Activated T-helper 1 cell treated with anti-CD3 and anti-CD28 coated beads, Interleukin-12 subunit alpha, Interleukin-12 subunit beta, Interleukin-2, Interleukin-4 antibody, amounts not matched to agents 30 ng/mL and 10 ng/mL and 1 ng/mL, durations not matched to agents 14 hours and 24 hours and 36 hours (primary cell): Measurements from ENCODE around the gene CIDEB. TPM values are rescaled to one million over a fixed set of nuclear protein-coding genes. Genes with fewer than 3 reads are reported as not detected.

Experiments
- DNase-seq: peaks from one replicate; pipeline ENCODE4 v3.0.0; 2021; ENCODE audit warnings: low spot score
- H3K27ac Mint-ChIP-seq: one replicate; pipeline ENCODE4 v1.8.0; 2021; ENCODE audit warnings: mild to moderate bottlenecking, mixed read lengths
- H3K27me3 Mint-ChIP-seq: one replicate; pipeline ENCODE4 v1.8.0; 2022; ENCODE audit warnings: mild to moderate bottlenecking, moderate library complexity, mixed read lengths; ENCODE audit not compliant: insufficient read depth
- H3K36me3 Mint-ChIP-seq: one replicate; pipeline ENCODE4 v1.8.0; 2021; ENCODE audit warnings: low read depth, mixed read lengths
- H3K4me1 Mint-ChIP-seq: one replicate; pipeline ENCODE4 v1.8.0; 2021; ENCODE audit warnings: low read depth, mixed read lengths
- H3K4me3 Mint-ChIP-seq: one replicate; pipeline ENCODE4 v1.8.0; 2021; ENCODE audit warnings: mild to moderate bottlenecking, moderate library complexity, mixed read lengths
- H3K9me3 Mint-ChIP-seq: one replicate; pipeline ENCODE4 v1.8.0; 2021; ENCODE audit warnings: mixed read lengths
- intact Hi-C: fragments of 100-400 bp; cut with micrococcal nuclease; formaldehyde crosslinking; loops from one replicate; pipeline ENCODE4 v1.15.1; 2024
- total RNA-seq: library from RNA; stranded (reverse); gene quantifications from 2 replicates; pipeline ENCODE4 v1.2.3, GENCODE V29; 2022

Gene CIDEB
- total RNA-seq, 1 donor from 2014 or later, result 18.7 TPM

DNA sequence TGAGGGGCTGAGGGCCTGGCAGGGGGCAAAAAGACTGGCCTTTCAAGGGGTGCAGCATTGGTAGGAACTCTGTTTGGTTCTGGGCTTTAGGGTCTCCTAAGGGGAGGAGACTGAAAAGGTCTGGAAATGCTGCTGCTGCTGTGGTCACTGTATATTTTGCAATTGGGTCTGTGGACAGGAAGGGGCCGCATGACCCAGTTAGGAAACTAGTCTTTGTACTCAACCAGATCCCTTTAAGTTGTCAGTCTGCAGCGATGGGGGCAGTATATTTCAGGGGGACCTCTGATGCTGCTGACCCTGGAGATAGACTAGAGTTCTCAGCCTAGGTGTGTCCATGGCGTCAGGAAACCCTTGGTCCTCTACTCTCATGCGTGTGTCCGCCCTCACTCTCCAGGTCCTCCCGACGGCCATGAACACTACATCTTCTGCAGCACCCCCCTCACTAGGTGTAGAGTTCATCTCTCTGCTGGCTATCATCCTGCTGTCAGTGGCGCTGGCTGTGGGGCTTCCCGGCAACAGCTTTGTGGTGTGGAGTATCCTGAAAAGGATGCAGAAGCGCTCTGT is 7.5 kb upstream of the CIDEB start:
- H3K36me3 Mint-ChIP-seq, result peaks cover 24% of the 10 kb centered on the region
- no peak overlapping the region for H3K4me3 Mint-ChIP-seq
- no peak overlapping the region for H3K27ac Mint-ChIP-seq
- no peaks in the 10 kb centered on the region for H3K9me3 Mint-ChIP-seq
- H3K27me3 Mint-ChIP-seq, result peaks cover 5% of the 10 kb centered on the region
- peaks cover 58% of the 10 kb centered on the region for H3K4me1 Mint-ChIP-seq
- intact Hi-C loops, result no loop called here
- no peak for DNase-seq

- intact Hi-C loops, result no loop called here
- no peaks in the 10 kb centered on the region for H3K9me3 Mint-ChIP-seq
- H3K36me3 Mint-ChIP-seq, result peaks cover 25% of the 10 kb centered on the region
- peaks cover 6% of the 10 kb centered on the region for H3K27me3 Mint-ChIP-seq
- peaks cover 66% of the 10 kb centered on the region for H3K4me1 Mint-ChIP-seq
- H3K27ac Mint-ChIP-seq, result peak overlapping the region; percentile 72
- peak overlapping the region; percentile 41 for H3K4me3 Mint-ChIP-seq
- DNase-seq, result no peak
Observed at GRCh38 chr14:24314377-24315193, 6.8 kb upstream of the CIDEB start.

DNA sequence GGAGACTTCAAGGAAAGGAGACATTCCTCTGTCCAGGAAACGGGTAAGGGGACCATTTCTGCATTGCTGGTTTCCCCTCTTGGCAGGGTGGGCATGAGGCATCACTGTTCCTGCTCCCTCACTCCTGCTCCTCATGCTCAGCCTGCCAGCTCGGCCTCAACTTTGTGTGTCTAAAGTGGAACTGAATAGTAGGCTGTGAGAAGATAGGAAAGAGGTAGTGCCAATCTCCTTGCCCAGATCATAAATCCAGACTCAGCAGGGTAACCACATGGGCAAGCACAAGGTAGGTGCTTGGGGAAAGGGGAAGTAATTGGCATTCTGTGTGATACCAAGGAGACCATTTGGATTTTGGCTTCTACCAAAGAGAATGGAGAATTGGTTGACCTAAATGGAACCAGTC is 6.1 kb upstream of the CIDEB start:
- peaks cover 30% of the 10 kb centered on the region for H3K36me3 Mint-ChIP-seq
- H3K4me1 Mint-ChIP-seq, result peaks cover 72% of the 10 kb centered on the region
- no peak for DNase-seq
- H3K4me3 Mint-ChIP-seq, result peak overlapping the region; percentile 41
- H3K27ac Mint-ChIP-seq, result peak overlapping the region; percentile 78
- no peaks in the 10 kb centered on the region for H3K9me3 Mint-ChIP-seq
- H3K27me3 Mint-ChIP-seq, result peaks cover 4% of the 10 kb centered on the region
- intact Hi-C loops, result loop anchor here (2.0 kb wide), 2 partner anchors 15 to 19 kb away; partner anchors contain the start of genes DHRS1 and NOP9

- Mint-ChIP-seq H3K4me3 (peak overlapping the region; percentile 85), H3K9me3 (no peaks in the 10 kb centered on the region), H3K27me3 (peaks cover 4% of the 10 kb centered on the region), H3K36me3 (peaks cover 36% of the 10 kb centered on the region), H3K4me1 (peaks cover 79% of the 10 kb centered on the region), H3K27ac (peak overlapping the region; percentile 78)
- intact Hi-C loops, result loop anchor here (2.0 kb wide), 2 partner anchors 14 to 20 kb away; partner anchors contain the start of genes DHRS1 and NOP9
- peak; percentile 40 for DNase-seq
Observed at GRCh38 chr14:24312736-24313507, 5.1 kb upstream of the CIDEB start.

- intact Hi-C loops, result loop anchor here (2.0 kb wide), 2 partner anchors 13 to 21 kb away; partner anchors contain the start of genes DHRS1 and NOP9
- peaks cover 1% of the 10 kb centered on the region for H3K27me3 Mint-ChIP-seq
- H3K27ac Mint-ChIP-seq, result peak overlapping the region; percentile 81
- H3K4me3 Mint-ChIP-seq, result peak overlapping the region; percentile 85
- H3K4me1 Mint-ChIP-seq, result peaks cover 79% of the 10 kb centered on the region
- no peaks in the 10 kb centered on the region for H3K9me3 Mint-ChIP-seq
- DNase-seq, result no peak
- peaks cover 37% of the 10 kb centered on the region for H3K36me3 Mint-ChIP-seq
Observed at GRCh38 chr14:24311837-24312615, 4.2 kb upstream of the CIDEB start.

DNA sequence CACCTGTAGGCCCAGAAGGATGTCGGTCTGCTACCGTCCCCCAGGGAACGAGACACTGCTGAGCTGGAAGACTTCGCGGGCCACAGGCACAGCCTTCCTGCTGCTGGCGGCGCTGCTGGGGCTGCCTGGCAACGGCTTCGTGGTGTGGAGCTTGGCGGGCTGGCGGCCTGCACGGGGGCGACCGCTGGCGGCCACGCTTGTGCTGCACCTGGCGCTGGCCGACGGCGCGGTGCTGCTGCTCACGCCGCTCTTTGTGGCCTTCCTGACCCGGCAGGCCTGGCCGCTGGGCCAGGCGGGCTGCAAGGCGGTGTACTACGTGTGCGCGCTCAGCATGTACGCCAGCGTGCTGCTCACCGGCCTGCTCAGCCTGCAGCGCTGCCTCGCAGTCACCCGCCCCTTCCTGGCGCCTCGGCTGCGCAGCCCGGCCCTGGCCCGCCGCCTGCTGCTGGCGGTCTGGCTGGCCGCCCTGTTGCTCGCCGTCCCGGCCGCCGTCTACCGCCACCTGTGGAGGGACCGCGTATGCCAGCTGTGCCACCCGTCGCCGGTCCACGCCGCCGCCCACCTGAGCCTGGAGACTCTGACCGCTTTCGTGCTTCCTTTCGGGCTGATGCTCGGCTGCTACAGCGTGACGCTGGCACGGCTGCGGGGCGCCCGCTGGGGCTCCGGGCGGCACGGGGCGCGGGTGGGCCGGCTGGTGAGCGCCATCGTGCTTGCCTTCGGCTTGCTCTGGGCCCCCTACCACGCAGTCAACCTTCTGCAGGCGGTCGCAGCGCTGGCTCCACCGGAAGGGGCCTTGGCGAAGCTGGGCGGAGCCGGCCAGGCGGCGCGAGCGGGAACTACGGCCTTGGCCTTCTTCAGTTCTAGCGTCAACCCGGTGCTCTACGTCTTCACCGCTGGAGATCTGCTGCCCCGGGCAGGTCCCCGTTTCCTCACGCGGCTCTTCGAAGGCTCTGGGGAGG is 3.1 kb upstream of the CIDEB start, which contains the start of gene LTB4R:
TSS of gene LTB4R (plus strand) at position 857 of the 959 bp plus-strand sequence. CDS start 4,150 bp downstream, outside the sequence.
- H3K4me3 Mint-ChIP-seq, result peak within 1 kb of the TSS; percentile 85
- H3K9me3 Mint-ChIP-seq, result no peaks in the 10 kb centered on the region
- H3K27ac Mint-ChIP-seq, result peak within 1 kb of the TSS; percentile 84
- H3K4me1 Mint-ChIP-seq, result peaks cover 81% of the 10 kb centered on the region
- H3K36me3 Mint-ChIP-seq, result peaks cover 47% of the 10 kb centered on the region
- peak; percentile 59 for DNase-seq
- intact Hi-C loops, result loop anchor here (1.0 kb wide), 1 partner anchor 120 kb away; no protein-coding TSS in a partner anchor
- H3K27me3 Mint-ChIP-seq, result peaks cover 1% of the 10 kb centered on the region

DNA sequence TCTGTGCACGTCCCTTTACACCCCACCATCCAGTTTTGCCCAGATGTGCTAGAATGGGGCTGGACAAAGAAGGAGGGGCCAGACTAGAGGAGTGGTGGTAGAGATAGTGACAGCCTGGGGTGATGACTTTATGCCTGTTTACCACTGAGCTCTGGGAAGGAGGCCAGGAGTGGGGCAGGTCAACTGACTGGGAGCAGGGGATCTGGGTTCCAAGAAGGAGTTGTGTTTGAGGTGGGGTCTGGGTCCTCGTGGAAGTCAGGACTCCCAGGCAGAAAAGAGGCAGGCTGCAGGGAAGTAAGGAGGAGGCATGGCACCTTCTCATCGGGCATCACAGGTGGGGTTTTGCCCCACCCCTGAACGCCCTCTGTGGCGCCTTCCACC is 2.5 kb upstream of the CIDEB start:
- peak overlapping the region; percentile 84 for H3K27ac Mint-ChIP-seq
- H3K36me3 Mint-ChIP-seq, result peaks cover 50% of the 10 kb centered on the region
- no peak for DNase-seq
- no peaks in the 10 kb centered on the region for H3K9me3 Mint-ChIP-seq
- intact Hi-C loops, result loop anchor here (1.0 kb wide), 1 partner anchor 121 kb away; no protein-coding TSS in a partner anchor
- H3K27me3 Mint-ChIP-seq, result peaks cover 1% of the 10 kb centered on the region
- H3K4me3 Mint-ChIP-seq, result peak overlapping the region; percentile 78
- H3K4me1 Mint-ChIP-seq, result peaks cover 75% of the 10 kb centered on the region

GRCh38 chr14:24309538-24310264 is 1.9 kb upstream of the CIDEB start, which contains the start of gene LTB4R2:
LTB4R2 (plus strand) TSS chr14:24310140; CDS start chr14:24310665, 525 bp downstream.
- Mint-ChIP-seq H3K4me3 (peak within 1 kb of the TSS; percentile 85), H3K9me3 (no peaks in the 10 kb centered on the region), H3K36me3 (peaks cover 56% of the 10 kb centered on the region), H3K27ac (peak within 1 kb of the TSS; percentile 84), H3K4me1 (peaks cover 69% of the 10 kb centered on the region), H3K27me3 (peaks cover 1% of the 10 kb centered on the region)
- DNase-seq, result no peak
- intact Hi-C loops, result loop anchor here (1.0 kb wide), 1 partner anchor 122 kb away; no protein-coding TSS in a partner anchor

GRCh38 chr14:24308342-24309124 is 756 bp upstream of the CIDEB start:
- H3K27ac Mint-ChIP-seq, result no peak overlapping the region
- peaks cover 61% of the 10 kb centered on the region for H3K36me3 Mint-ChIP-seq
- H3K9me3 Mint-ChIP-seq, result no peaks in the 10 kb centered on the region
- intact Hi-C loops, result loop anchor here (1.0 kb wide), 3 partner anchors 9 to 92 kb away; partner anchors contain the start of genes DHRS1, MDP1 and NOP9
- H3K4me3 Mint-ChIP-seq, result peak overlapping the region; percentile 25
- H3K27me3 Mint-ChIP-seq, result peaks cover 1% of the 10 kb centered on the region
- DNase-seq, result no peak
- H3K4me1 Mint-ChIP-seq, result peaks cover 58% of the 10 kb centered on the region

GRCh38 chr14:24307156-24307574 is 612 bp downstream of the CIDEB start:
- peaks cover 44% of the 10 kb centered on the region for H3K4me1 Mint-ChIP-seq
- peak overlapping the region; percentile 64 for H3K27ac Mint-ChIP-seq
- intact Hi-C loops, result no loop called here
- H3K9me3 Mint-ChIP-seq, result no peaks in the 10 kb centered on the region
- no peak overlapping the region for H3K4me3 Mint-ChIP-seq
- peaks cover 1% of the 10 kb centered on the region for H3K27me3 Mint-ChIP-seq
- no peak for DNase-seq
- H3K36me3 Mint-ChIP-seq, result peaks cover 65% of the 10 kb centered on the region
